ENCODE data around the gene GPR83.

DNA sequence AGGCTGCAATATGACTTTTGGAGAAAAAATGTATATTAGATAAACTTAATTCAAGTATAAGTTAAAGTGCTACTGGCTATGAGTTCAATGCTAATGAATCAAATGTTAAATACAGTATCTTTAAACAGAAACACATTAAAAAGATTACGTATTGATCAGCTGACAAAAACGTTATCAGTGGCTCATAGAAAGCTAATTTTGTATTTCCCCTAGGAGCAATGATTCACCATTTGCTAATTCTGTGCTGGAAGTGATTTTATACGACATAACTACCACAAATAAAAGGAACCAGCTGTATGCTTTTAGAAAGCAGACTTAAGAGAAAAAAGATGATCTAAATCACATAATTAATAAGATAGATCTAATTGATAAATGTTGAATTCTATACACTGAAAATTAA is 48.8 kb upstream of the GPR83 start:
- TF ChIP-seq CTCF (IDR thresholded peaks at IDR 0.05; ENCODE audit: low read depth, low read length) (no peak), EZH2phosphoT487 (IDR thresholded peaks at IDR 0.05; ENCODE audit: low read depth) (no peak)

Data from OCI-LY3 (cell line).